ENCODE data around the gene LILRB3.
A peak's percentile ranks its signal among the peaks of the same experiment; 100 is the strongest.

LILRB3 gene

DNA sequence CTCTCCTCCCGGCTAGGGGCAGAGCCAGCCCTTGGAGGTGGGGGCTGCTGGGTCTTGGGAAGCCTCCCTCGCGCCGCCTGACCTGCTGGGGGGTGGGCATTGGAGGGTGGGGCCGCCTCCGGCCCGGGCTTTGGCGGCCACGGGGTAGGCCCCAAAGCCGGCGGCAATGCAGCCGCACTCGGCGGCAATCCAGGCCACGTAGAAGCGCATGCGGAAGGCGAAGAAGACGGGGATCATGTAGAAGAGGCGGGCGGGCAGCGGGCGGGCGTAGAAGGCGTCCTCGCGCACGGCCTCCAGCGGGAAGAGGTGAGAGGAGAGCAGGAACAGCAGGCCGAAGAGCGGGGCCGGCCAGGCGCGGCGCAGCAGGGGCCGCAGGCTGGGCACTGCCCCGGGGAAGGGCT lies 42.1 kb downstream of the LILRB3 start:
- 97% methylated on average over 37 of the region's 37 CpGs for WGBS
- no peaks in the 10 kb centered on the region for H3K9me3 ChIP-seq (ENCODE audit: control insufficient read depth, low read length)
- no peak overlapping the region for H3K4me3 ChIP-seq (ENCODE audit: insufficient read depth in 1 of 2, low read depth in 1 of 2, low read length in 2 of 2)
- H2BK15ac ChIP-seq (ENCODE audit: low read depth, poor library complexity, severe bottlenecking) = no peak overlapping the region
- H2BK12ac ChIP-seq (ENCODE audit: low read length in 2 of 2) = no peak overlapping the region
- no peak overlapping the region for H3K14ac ChIP-seq (ENCODE audit: low read length in 2 of 2)
- no peak overlapping the region for H3K23ac ChIP-seq (ENCODE audit: low read length in 2 of 2)
- no peak for DNase-seq
- H2BK120ac ChIP-seq (ENCODE audit: low read depth, low read length) = no peak overlapping the region
- no peak overlapping the region for H3K27ac ChIP-seq (ENCODE audit: low read length, poor library complexity, severe bottlenecking)
- H3K4ac ChIP-seq (ENCODE audit: low read depth in 1 of 2, low read length in 2 of 2) = no peak overlapping the region
- H4K91ac ChIP-seq (ENCODE audit: low read length) = no peak overlapping the region
- H3K4me2 ChIP-seq (ENCODE audit: low read length, poor library complexity, severe bottlenecking) = no peak overlapping the region
- no peak overlapping the region for H3K18ac ChIP-seq (ENCODE audit: low read depth in 1 of 2, low read length in 2 of 2)
- H3K27me3 ChIP-seq (ENCODE audit: control insufficient read depth in 1 of 2, insufficient read depth in 1 of 2, low read length in 2 of 2) = no peaks in the 10 kb centered on the region
- no peak overlapping the region for H2BK5ac ChIP-seq (ENCODE audit: low read depth, low read length, poor library complexity, severe bottlenecking)
- H3K4me1 ChIP-seq (ENCODE audit: control insufficient read depth, insufficient read depth, low read depth, low read length) = peaks cover 2% of the 10 kb centered on the region
- no peak overlapping the region for H3K9ac ChIP-seq (ENCODE audit: low read length)
- peaks cover 41% of the 10 kb centered on the region for H3K79me1 ChIP-seq (replicated peaks; ENCODE audit: low read length, poor library complexity, severe bottlenecking)
- no peak overlapping the region for H2AFZ ChIP-seq (ENCODE audit: low read depth, low read length)
- H2AK5ac ChIP-seq (ENCODE audit: low read length, severe bottlenecking) = no peak overlapping the region
- H4K8ac ChIP-seq (ENCODE audit: low read length) = no peak overlapping the region
- peaks cover 51 to 52% of the 10 kb centered on the region in 2 experiments for H3K36me3 ChIP-seq (ENCODE audit: control insufficient read depth in 1 of 2, insufficient read depth in 2 of 2, low read depth in 1 of 2, low read length in 2 of 2)

DNA sequence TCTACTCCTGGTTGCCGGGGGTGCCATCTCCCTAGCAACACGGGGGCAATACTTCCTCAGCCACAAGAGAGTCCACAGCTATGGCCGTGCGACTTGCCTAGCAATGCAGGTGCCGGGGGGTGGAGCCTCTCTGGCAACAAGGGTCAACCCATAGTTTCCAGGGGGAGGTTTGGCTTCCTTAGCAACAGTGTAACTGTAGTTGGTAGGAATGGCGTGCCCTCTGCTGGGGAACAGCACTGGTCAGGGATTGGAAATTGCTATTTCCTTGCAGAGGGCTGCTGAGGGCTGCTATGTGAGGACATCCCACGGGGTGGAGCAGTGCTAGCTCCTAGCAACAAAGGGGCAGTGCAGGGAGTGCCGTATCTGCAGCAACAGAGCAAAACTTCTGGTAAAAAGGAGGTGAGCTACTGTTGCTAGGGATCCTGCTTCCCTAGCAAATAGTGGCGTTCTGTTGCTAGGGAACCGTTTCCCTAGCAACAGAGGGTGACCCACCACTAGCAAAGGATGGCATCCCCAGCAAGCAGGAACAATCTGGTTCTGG lies 42.8 kb downstream of the LILRB3 start:
- Histone ChIP-seq H3K9ac (ENCODE audit: low read length) (no peak overlapping the region), H3K9me3 (ENCODE audit: control insufficient read depth, low read length) (no peaks in the 10 kb centered on the region), H4K91ac (ENCODE audit: low read length) (peak overlapping the region; percentile 54), H3K4me1 (ENCODE audit: control insufficient read depth, insufficient read depth, low read depth, low read length) (peaks cover 2% of the 10 kb centered on the region), H3K4ac (ENCODE audit: low read depth in 1 of 2, low read length in 2 of 2) (no peak overlapping the region), H2BK15ac (ENCODE audit: low read depth, poor library complexity, severe bottlenecking) (no peak overlapping the region), H3K23ac (ENCODE audit: low read length in 2 of 2) (no peak overlapping the region), H2AK5ac (ENCODE audit: low read length, severe bottlenecking) (no peak overlapping the region), H3K4me2 (ENCODE audit: low read length, poor library complexity, severe bottlenecking) (no peak overlapping the region), H2BK120ac (ENCODE audit: low read depth, low read length) (no peak overlapping the region), H2BK5ac (ENCODE audit: low read depth, low read length, poor library complexity, severe bottlenecking) (no peak overlapping the region), H3K18ac (ENCODE audit: low read depth in 1 of 2, low read length in 2 of 2) (peak overlapping the region in 1 of 2 experiments; percentile 14), H3K27me3 (ENCODE audit: control insufficient read depth in 1 of 2, insufficient read depth in 1 of 2, low read length in 2 of 2) (no peaks in the 10 kb centered on the region), H2AFZ (ENCODE audit: low read depth, low read length) (no peak overlapping the region), H3K14ac (ENCODE audit: low read length in 2 of 2) (no peak overlapping the region), H3K79me1 (replicated peaks; ENCODE audit: low read length, poor library complexity, severe bottlenecking) (peaks cover 39% of the 10 kb centered on the region), H3K27ac (ENCODE audit: low read length, poor library complexity, severe bottlenecking) (no peak overlapping the region), H3K36me3 (ENCODE audit: control insufficient read depth in 1 of 2, insufficient read depth in 2 of 2, low read depth in 1 of 2, low read length in 2 of 2) (peaks cover 56% of the 10 kb centered on the region in 2 experiments), H4K8ac (ENCODE audit: low read length) (no peak overlapping the region), H3K4me3 (ENCODE audit: insufficient read depth in 1 of 2, low read depth in 1 of 2, low read length in 2 of 2) (no peak overlapping the region), H2BK12ac (ENCODE audit: low read length in 2 of 2) (no peak overlapping the region)
- peak; percentile 89 for DNase-seq
- 55% methylated on average over 10 of the region's 10 CpGs for WGBS

DNA sequence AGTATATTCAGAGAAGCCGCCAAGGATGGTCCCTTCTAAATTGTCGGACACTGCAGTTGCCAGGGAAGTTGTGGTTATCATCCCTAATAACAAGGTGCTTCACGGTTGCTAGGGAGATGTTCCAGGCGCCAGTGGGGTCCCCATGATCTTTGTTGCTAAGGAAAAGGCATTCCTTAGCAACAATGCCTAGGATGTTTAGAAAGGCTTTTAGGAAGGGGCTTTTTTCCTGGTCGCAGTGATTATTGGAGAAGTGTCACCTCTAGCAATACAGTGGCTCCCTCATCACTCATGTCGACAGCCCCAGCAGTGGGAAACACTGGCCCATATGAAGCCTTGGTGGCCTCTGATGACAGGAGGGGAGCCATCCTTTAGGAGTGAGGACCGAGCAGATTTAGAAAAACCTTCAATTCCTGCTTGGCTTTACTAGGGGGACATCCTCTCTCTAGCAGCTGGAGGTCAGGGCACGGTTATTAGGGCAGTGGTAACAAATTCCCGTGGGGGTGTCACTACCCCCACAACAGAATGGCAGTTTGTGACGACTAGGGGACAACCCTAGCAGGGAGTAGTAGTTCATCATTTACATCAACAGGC lies 43.5 kb downstream of the LILRB3 start:
- Histone ChIP-seq H4K91ac (ENCODE audit: low read length) (peak overlapping the region; percentile 54), H2BK12ac (ENCODE audit: low read length in 2 of 2) (no peak overlapping the region), H2BK5ac (ENCODE audit: low read depth, low read length, poor library complexity, severe bottlenecking) (no peak overlapping the region), H4K8ac (ENCODE audit: low read length) (no peak overlapping the region), H3K9ac (ENCODE audit: low read length) (no peak overlapping the region), H3K27me3 (ENCODE audit: control insufficient read depth in 1 of 2, insufficient read depth in 1 of 2, low read length in 2 of 2) (no peaks in the 10 kb centered on the region), H2AK5ac (ENCODE audit: low read length, severe bottlenecking) (no peak overlapping the region), H2AFZ (ENCODE audit: low read depth, low read length) (no peak overlapping the region), H3K27ac (ENCODE audit: low read length, poor library complexity, severe bottlenecking) (no peak overlapping the region), H3K36me3 (ENCODE audit: control insufficient read depth in 1 of 2, insufficient read depth in 2 of 2, low read depth in 1 of 2, low read length in 2 of 2) (peaks cover 56 to 59% of the 10 kb centered on the region in 2 experiments), H3K18ac (ENCODE audit: low read depth in 1 of 2, low read length in 2 of 2) (no peak overlapping the region), H3K4ac (ENCODE audit: low read depth in 1 of 2, low read length in 2 of 2) (no peak overlapping the region), H3K4me1 (ENCODE audit: control insufficient read depth, insufficient read depth, low read depth, low read length) (peaks cover 2% of the 10 kb centered on the region), H2BK15ac (ENCODE audit: low read depth, poor library complexity, severe bottlenecking) (no peak overlapping the region), H3K4me3 (ENCODE audit: insufficient read depth in 1 of 2, low read depth in 1 of 2, low read length in 2 of 2) (no peak overlapping the region), H3K79me1 (replicated peaks; ENCODE audit: low read length, poor library complexity, severe bottlenecking) (peaks cover 38% of the 10 kb centered on the region), H2BK120ac (ENCODE audit: low read depth, low read length) (no peak overlapping the region), H3K14ac (ENCODE audit: low read length in 2 of 2) (no peak overlapping the region), H3K4me2 (ENCODE audit: low read length, poor library complexity, severe bottlenecking) (no peak overlapping the region), H3K23ac (ENCODE audit: low read length in 2 of 2) (no peak overlapping the region), H3K9me3 (ENCODE audit: control insufficient read depth, low read length) (no peaks in the 10 kb centered on the region)
- 94% methylated on average over 10 of the region's 10 CpGs for WGBS
- no peak for DNase-seq

- Histone ChIP-seq H2BK5ac (ENCODE audit: low read depth, low read length, poor library complexity, severe bottlenecking) (no peak overlapping the region), H4K91ac (ENCODE audit: low read length) (no peak overlapping the region), H3K4me3 (ENCODE audit: insufficient read depth in 1 of 2, low read depth in 1 of 2, low read length in 2 of 2) (no peak overlapping the region), H3K9me3 (ENCODE audit: control insufficient read depth, low read length) (no peaks in the 10 kb centered on the region), H2BK12ac (ENCODE audit: low read length in 2 of 2) (peak overlapping the region in 1 of 2 experiments; percentile 3), H2AFZ (ENCODE audit: low read depth, low read length) (no peak overlapping the region), H3K4me1 (ENCODE audit: control insufficient read depth, insufficient read depth, low read depth, low read length) (peaks cover 4% of the 10 kb centered on the region), H3K27me3 (ENCODE audit: control insufficient read depth in 1 of 2, insufficient read depth in 1 of 2, low read length in 2 of 2) (no peaks in the 10 kb centered on the region), H2BK120ac (ENCODE audit: low read depth, low read length) (no peak overlapping the region), H3K18ac (ENCODE audit: low read depth in 1 of 2, low read length in 2 of 2) (no peak overlapping the region), H3K23ac (ENCODE audit: low read length in 2 of 2) (no peak overlapping the region), H3K36me3 (ENCODE audit: control insufficient read depth in 1 of 2, insufficient read depth in 2 of 2, low read depth in 1 of 2, low read length in 2 of 2) (peaks cover 52 to 64% of the 10 kb centered on the region in 2 experiments), H4K8ac (ENCODE audit: low read length) (no peak overlapping the region), H3K79me1 (replicated peaks; ENCODE audit: low read length, poor library complexity, severe bottlenecking) (peaks cover 34% of the 10 kb centered on the region), H2BK15ac (ENCODE audit: low read depth, poor library complexity, severe bottlenecking) (no peak overlapping the region), H3K14ac (ENCODE audit: low read length in 2 of 2) (no peak overlapping the region), H3K9ac (ENCODE audit: low read length) (no peak overlapping the region), H3K27ac (ENCODE audit: low read length, poor library complexity, severe bottlenecking) (no peak overlapping the region), H2AK5ac (ENCODE audit: low read length, severe bottlenecking) (no peak overlapping the region), H3K4me2 (ENCODE audit: low read length, poor library complexity, severe bottlenecking) (no peak overlapping the region), H3K4ac (ENCODE audit: low read depth in 1 of 2, low read length in 2 of 2) (no peak overlapping the region)
- 80% methylated on average over 23 of the region's 23 CpGs for WGBS
- DNase-seq = no peak
These were observed 44.1 kb downstream of the LILRB3 start for GRCh38 chr19:54178581-54179261.

Measured in mesenchymal stem cell (in vitro differentiated cells and primary cell).